K562 (cell line): ENCODE results near the gene OR52J3. TPM values are rescaled to one million over a fixed set of nuclear protein-coding genes. Genes with fewer than 3 reads are reported as not detected.

Experiments
- MAFK ChIP-seq: IDR thresholded peaks from 2 replicates; pipeline ENCODE4 v1.6.1; 2011; ENCODE audit warnings: low read length, improper control_type of control experiment
- SRF ChIP-seq, 2 experiments: fragments of 250-450, 450-650 bp in 1 of 2; sonication (Bioruptor Pico) in 1 of 2; sonication (generic) in 1 of 2; formaldehyde crosslinking; IDR thresholded peaks; 2 replicates each; pipeline versions ENCODE4 v1.5.0 to v1.5.1; 2020 to 2022; ENCODE audit warnings: mild to moderate bottlenecking in 1 of 2, missing genetic modification reagents in 1 of 2
- ZC3H4 ChIP-seq: sonication (generic); formaldehyde crosslinking; IDR thresholded peaks from 2 replicates; pipeline ENCODE4 v1.9.0; 2021; ENCODE audit warnings: missing genetic modification reagents, borderline replicate concordance
- polyA plus RNA-seq, 8 experiments: library from polyadenylated mRNA; depleted of rRNA in 4 of 8; stranded (reverse) in 5 of 8; unstranded in 3 of 8; fragments of >200 nt; fragmentation: Nextera tagmentation in 2 of 8; fragmentation: Illumina TruSeq in 1 of 8; extraction: Ambion mirVana in 2 of 8; extraction: Trizol in 1 of 8; gene quantifications; 2 replicates each; pipeline versions ENCODE4 v1.2.1 to v1.2.3, GENCODE V29; 2011 to 2014; ENCODE audit warnings: inconsistent platforms in 1 of 8, missing spikeins in 1 of 8
- total RNA-seq, 7 experiments: library from RNA; depleted of rRNA in 6 of 7; stranded (reverse); fragments of >200 nt in 6 of 7; fragmentation: Illumina TruSeq in 2 of 7; extraction: Trizol in 2 of 7; gene quantifications; 2 replicates each; pipeline versions ENCODE4 v1.2.1 to v1.2.3, GENCODE V29; 2011 to 2021; ENCODE audit warnings: low replicate concordance in 1 of 7
- TF ChIP-seq, protein P1 (sequence below), 2 experiments: fragments of 450-650 bp in 1 of 2; sonication (generic) in 1 of 2; formaldehyde crosslinking in 1 of 2; IDR thresholded peaks; 2 replicates each; pipeline versions ENCODE4 v1.7.1 to v1.9.0; 2016 to 2022; ENCODE audit warnings: inconsistent platforms in 1 of 2, mild to moderate bottlenecking in 1 of 2, missing genetic modification reagents in 1 of 2

The OR52J3 gene
- total and polyA plus RNA-seq, 9 of the 15 experiments (the other 6 are each of a cell fraction or from before 2014, with no cell fraction given): not detected

DNA sequence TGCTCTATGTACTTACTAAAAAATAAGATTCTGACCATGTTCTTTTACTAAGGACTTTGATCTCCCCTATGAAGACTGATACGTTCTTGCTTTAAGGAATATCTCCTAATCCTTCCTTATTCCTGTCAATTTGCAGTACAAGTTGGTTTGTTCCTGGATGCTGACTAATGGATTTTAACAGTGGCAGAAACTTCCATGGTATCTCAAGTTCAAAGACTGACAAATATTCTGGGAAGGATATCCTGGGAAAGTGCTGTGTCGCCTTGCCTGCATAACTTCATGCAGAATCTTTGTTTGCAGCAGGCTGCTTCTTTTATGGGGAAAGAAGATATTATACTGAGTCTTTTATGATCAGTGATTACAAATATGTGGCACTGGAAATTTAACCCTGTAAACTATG, 8.4 kb upstream of the OR52J3 start (continued):
- TF ChIP-seq ZC3H4 (CRISPR knock-in tag) (no peak), MAFK (peak; percentile 49; the same call in 1 of the 2 replicates), SRF (CRISPR knock-in tag; IDR thresholded peaks at IDR 0.05) (no peak)
- TF ChIP-seq, protein P1, sequence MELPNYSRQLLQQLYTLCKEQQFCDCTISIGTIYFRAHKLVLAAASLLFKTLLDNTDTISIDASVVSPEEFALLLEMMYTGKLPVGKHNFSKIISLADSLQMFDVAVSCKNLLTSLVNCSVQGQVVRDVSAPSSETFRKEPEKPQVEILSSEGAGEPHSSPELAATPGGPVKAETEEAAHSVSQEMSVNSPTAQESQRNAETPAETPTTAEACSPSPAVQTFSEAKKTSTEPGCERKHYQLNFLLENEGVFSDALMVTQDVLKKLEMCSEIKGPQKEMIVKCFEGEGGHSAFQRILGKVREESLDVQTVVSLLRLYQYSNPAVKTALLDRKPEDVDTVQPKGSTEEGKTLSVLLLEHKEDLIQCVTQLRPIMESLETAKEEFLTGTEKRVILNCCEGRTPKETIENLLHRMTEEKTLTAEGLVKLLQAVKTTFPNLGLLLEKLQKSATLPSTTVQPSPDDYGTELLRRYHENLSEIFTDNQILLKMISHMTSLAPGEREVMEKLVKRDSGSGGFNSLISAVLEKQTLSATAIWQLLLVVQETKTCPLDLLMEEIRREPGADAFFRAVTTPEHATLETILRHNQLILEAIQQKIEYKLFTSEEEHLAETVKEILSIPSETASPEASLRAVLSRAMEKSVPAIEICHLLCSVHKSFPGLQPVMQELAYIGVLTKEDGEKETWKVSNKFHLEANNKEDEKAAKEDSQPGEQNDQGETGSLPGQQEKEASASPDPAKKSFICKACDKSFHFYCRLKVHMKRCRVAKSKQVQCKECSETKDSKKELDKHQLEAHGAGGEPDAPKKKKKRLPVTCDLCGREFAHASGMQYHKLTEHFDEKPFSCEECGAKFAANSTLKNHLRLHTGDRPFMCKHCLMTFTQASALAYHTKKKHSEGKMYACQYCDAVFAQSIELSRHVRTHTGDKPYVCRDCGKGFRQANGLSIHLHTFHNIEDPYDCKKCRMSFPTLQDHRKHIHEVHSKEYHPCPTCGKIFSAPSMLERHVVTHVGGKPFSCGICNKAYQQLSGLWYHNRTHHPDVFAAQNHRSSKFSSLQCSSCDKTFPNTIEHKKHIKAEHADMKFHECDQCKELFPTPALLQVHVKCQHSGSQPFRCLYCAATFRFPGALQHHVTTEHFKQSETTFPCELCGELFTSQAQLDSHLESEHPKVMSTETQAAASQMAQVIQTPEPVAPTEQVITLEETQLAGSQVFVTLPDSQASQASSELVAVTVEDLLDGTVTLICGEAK (IDR thresholded peaks at IDR 0.05): no peak
- TF ChIP-seq, protein P1 (CRISPR knock-in tag; IDR thresholded peaks at IDR 0.05): no peak
